NCI-H146 treated with DMSO at 0.1 percent for 48 hours (cell line): Measurements from ENCODE around the gene NSD2.
"Not testable (repeated sequence)": the region's sequence is repeated elsewhere in the genome, so short reads cannot be mapped to it uniquely, and the experiment has no call there.

Experiments
- DNase-seq: peaks from one replicate; lab custom pipeline; 2025; ENCODE audit not compliant: unreplicated experiment; lab: John Stamatoyannopoulos, UW

The NSD2 gene

DNA sequence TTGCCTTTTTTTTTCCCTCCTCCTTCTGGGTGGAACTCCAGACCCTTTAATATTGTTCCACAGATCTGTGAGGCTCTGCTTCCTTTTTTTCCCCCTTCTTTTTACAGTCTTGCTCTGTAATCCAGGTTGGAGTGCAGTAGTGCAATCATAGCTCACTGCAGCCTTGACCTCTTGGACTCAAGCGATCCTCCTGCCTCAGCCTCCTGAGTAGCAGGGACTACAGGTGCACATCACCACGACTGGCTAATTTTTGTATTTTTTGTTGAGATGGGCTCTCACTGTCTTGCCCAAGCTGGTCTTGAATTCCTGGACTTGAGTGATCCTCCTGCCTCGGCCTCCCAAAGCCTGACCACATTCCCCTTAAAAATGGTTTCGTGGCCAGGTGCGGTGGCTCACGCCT, 26.8 kb downstream of the NSD2 start:
- DNase-seq = no peak

DNA sequence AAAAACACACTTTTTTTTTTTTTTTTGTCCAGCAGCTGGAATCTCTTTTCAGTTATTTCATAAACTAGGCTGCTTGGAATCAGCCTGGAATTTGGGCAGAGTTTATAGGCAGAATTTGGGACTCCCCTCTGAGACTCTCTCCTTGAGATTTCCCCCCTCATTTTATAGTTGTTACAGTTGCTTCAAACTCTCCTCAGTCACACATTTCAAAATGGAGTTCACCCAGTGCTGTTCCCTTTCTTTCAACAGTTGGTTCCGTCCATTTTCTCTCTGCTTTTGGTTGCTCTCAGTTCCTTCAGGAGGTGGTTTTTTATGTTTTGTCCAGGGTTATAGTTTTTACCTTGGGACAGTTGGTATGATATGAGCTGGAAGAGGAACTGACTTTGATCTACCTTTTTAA, 27.5 kb downstream of the NSD2 start:
- no peak for DNase-seq

DNA sequence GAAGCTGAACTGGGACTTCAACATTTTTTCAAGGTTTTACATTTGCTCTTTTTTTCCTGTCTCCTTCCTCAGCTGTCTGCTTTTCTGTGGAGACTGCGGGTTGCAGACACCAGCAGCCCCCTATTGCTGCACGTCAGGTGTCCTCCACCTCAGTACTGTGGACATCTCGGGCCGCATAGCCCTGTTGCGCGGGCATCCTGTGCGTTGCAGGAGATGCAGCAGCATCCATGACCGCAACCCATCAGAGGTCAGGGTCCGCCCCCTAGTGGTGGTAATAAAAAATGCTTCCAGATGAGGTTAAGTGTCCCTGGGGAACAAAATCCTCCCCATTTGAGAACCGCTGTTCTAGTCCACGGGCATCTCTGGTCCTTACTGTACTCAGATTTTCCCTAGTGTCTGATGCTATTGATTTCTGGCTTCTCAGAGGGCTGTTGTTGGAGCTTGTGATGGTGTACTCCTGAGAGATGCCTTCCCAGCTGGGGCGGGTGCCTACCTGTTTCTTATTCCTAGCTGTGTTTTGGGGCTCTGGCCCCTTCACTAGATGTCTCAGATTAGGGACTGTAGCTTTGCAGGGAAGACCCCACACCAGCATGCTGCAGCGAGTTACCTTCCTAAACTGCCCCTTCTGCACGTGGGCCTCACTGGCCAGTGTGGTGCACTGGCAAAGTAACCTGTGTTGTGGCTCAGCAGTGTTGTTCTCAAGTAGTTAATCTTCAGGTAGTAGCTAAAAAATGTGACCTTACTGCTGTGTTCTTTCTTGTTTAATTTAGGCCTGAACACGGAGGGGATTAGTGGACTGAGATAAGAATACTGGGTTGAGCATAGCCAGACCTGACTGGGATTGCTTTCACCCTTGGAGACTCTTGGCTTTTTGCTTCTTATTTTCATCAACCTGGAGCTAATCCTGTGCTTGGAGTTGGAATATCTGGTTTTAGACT, 28.2 kb downstream of the NSD2 start:
- peak; percentile 45 for DNase-seq

DNA sequence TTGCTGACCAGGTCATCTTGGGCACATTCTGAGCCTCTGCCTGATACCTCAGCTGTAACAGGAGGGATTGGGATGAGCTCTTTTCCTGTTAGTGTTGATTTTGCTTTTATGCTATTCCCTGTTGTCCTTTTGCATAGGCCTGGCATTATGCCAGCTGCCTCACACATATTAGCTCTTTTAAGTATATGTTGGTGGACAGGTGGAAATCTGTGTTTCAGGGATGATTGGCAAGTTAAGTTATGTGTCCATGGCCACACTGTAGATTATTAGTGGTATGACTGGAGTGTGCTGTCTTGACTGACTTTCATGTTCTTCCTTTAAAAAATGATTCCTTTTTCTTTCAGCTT, 28.9 kb downstream of the NSD2 start:
- no peak for DNase-seq

DNA sequence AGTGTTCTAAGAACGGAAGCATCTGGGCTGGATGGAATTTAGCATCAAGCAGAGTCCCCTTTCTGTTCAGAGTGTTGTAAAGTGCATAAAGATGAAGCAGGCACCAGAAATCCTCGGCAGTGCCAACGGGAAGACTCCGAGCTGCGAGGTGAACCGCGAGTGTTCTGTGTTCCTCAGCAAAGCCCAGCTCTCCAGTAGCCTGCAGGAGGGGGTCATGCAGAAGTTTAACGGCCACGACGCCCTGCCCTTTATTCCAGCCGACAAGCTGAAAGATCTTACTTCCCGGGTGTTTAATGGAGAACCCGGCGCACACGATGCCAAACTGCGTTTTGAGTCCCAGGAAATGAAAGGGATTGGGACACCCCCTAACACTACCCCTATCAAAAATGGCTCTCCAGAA, 29.4 kb downstream of the NSD2 start:
- DNase-seq = no peak

DNA sequence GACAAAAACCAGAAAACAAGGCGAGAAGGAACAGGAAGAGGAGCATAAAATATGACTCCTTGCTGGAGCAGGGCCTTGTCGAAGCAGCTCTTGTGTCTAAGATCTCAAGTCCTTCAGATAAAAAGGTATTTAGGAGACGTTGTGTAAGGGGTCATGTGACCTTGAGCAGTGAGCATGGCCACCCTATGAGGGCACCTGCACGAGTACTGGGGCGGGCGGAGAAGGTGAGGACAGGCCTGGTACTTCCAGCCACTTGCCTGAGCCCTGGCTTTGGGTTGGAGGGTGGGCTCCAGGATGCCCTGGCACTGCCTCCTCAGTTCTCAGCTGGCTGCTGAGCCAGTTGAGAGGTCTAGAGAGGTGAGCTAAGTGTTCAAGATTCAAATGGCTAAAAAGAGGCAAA, 29.9 kb downstream of the NSD2 start:
- DNase-seq = no peak

DNA sequence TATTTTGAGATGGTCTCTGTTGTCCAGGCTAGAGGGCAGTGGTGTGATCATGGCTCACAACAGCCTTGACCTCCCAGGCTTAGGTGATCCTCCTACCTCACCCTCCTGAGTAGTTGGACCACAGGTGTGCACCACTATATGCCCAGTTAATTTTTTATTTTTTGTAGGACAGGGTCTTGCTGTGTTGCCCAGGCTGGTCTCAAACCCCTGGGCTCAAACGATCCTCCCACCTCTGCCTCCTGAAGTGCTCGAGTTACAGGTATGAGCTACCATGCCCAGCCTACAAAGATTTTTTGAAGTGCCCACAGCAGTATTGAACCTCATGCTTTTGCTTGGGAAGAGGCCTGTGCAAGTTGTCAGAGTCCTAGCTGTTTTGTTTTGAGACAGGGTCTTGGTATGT, 31.1 kb downstream of the NSD2 start:
- DNase-seq = no peak

DNA sequence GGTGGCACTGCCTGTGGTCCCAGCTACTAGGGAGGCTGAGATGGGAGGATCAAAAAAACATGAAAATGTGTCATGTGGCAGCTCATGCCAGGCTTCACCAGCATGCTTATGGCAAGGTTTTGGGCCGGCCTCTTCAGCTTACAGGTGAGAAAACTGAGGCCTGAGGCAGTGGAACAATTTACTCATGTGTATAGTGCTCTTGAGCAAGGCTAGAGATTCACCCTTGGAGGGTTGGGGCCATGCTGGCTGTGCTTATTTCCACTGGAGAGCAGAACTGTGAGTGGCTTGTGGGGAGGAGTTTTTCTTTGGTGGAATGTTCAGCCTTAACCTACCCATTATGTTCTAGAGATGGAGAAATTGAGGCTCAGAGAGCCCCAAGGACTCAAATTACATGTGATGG, 31.8 kb downstream of the NSD2 start:
- DNase-seq = no peak

DNA sequence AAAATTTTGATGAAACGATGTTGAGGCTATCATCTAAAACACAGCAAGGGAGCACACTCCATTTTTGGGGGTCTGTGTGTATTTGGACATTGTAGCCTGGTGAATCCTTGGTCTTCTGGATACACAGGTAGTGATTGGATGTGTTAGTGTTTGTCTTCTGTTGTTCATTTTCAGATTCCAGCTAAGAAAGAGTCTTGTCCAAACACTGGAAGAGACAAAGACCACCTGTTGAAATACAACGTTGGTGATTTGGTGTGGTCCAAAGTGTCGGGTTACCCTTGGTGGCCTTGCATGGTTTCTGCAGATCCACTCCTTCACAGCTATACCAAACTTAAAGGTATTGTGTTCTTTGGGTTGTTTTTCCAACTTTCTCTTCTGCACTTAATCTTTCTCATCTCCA, 32.8 kb downstream of the NSD2 start:
- no peak for DNase-seq

DNA sequence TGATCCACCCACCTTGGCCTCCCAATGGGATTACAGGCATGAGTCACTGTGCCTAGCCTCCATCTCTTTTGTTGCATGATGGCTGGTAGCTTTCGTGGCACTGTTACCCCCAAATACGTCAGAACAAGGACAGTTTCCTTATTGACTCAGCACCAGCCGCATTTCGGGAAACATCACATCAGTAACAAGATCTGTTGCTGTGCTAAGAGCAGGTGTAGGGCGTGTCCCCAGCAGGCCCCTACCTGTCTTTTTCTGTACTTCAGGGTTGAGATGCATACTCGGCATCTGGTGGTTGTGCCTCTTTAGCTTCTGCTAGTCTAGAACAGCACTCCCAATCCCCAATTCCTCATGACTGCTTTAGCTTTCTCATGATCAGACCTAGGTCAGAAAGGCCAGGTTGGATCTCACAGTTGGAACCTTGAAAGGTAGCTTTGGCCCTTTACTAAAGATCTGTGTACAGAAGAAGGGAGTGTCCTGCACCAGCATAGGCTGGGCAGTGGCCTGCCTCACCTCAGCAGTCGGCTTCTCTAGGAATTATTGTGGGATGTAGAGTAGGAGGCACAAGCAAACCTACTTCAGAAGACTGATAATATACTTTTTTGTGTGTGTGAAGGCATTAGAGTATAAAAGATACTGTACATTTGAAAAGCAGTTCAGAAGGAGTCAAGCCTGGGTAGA, 36.8 kb downstream of the NSD2 start:
- DNase-seq = no peak

DNA sequence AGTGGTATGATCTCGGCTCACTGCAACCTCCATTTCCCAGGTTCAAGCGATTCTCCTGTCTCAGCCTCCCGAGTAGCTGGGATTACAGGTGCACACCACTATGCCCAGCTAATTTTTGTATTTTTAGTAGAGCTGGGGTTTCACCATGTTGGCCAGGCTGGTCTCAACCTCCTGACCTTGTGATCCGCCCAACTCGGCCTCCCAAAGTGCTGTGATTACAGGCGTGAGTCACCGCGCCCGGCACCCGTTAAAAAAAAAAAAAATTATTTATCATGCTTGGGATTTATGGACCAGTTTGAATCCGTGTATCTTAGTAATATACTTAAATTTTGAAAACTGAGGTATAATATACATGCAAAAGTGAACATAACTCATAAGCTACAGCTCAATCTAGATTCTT, 38.5 kb downstream of the NSD2 start:
- DNase-seq = not testable (repeated sequence)

DNA sequence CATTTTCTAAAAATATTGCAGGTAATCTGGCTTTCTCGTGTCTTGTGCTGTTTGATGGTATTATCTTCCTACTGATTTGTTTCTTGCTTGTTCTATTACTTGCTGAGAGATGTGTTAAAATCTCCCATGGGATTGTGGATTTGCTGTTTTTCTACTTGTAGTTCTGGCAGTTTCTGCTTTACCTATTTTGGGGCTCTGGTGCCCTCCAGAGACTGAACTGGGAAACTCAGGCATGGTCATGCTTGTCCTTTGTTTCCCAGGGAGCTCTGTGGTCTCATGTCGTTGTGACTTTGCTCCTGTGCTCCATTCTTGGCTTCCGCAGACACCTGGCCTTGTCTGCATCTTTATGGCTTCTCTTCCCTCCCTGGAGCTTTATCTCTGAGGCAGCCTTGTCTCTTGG, 39.5 kb downstream of the NSD2 start:
- DNase-seq = no peak

DNA sequence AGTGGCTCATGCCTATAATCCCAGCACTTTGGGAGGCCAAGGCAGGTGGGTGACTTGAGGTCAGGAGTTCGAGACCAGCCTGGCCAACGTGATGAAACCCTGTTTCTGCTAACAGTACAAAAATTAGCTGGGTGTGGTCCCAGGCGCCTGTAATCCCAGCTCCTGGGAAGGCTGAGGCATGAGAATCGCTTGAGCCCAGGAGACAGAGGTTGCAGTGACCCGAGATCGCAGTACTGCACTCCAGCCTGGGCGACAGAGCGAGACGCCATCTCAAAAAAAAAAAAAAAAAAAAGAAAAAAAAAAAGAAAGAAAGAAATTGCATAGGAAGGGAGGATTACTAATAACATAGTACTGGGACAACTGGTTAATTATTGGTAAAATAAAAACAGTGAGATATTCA, 40.1 kb downstream of the NSD2 start:
- DNase-seq = not testable (repeated sequence)

DNA sequence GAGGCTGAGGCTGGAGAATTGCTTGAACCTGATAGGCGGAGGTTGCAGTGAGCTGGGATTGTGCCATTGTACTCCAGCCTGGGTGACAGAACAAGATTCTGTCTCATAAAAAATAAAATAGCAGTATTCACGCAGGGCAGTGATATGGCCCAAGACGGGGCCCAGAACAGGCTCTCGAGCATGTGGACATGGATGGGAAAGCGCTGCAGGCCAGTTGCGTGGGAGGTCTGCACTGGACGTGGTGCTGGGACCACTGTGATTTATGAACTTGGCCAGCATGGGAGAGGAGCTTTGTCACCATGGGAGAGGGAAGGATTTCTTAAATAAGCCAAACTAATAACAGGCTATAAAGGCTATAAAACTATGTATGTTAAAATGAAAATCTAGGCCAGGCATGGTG, 51.6 kb downstream of the NSD2 start:
- DNase-seq = no peak

DNA sequence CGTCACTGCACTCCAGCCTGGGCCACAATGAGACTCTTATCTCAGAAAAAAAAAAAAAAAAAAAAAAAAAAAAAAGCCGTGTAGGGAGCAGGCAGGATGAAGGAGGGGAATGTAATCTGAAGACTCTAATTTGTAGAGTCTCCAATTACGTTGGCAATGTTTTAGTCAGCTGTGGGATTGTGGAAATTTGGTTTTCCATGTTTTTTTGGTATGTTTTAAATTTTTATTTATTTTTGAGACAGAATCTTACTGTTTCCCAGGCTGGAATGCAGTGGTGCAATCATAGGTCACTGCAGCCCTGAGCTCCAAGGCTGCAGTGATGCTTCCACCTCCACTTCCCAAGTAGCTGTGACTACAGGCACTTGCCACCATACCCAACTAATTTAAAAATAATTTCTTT, 56.5 kb downstream of the NSD2 start:
- no peak for DNase-seq

DNA sequence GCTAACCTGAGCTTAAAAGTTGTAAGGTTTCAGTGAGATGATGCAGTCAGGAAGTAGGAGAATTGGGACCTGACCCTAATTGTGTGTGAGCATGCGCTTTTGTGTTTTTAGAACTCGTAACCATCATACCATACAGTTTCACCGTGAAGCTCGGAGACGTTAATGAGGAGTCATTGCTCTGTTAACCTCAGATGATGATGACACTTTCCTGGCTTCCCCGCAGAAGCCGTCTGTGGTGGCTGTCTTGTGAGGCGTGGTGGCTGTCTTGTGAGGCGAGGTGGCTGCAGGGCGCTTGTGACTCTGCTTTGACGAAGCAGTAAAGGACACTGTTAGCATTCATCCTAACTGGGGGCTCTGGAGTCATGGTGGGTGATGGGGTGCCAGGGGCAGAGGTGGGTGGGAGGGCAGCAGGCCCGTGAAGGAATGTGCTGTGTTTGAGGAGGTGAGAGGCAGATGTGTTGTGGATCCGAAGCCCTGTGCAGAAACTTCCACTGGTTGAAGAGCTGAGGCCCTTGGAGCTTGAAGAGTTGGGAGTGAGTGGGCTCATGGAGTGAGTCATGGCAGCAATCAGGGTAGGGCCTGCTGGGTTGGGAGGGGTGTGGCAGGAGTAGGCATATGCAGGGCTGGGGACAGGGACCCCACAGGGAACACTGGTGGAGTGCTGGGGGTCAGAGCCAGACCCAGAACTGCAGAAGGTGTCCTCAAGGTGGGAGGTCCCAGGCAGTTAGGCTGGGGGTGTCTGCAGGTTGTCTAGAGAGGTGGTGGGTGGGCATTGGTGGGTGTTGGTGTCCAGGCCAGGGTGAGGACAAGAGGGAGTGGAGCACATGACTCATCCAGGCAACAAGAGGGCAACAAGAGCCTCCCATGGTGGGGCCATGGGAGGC, 57.4 kb downstream of the NSD2 start:
- no peak for DNase-seq

DNA sequence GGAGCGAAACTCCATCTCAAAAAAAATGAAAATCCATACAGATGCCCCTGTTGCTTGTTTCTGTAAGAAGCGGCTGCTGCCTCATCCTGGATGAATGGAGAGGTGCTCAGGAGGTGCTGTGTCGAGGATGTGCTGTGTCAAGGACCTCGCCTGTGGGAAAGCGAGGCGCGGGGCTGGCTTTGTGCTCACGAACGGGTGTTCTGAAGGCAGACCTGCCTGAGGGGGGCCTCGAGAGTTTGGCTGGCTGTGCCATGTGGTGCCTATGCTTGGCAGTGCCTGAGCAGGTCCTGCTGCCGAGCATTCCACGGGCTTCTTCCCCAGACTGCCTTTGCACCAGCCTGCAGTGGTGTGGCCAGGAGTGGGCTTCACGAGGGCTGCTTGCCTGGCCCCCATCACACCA, 61.5 kb downstream of the NSD2 start:
- no peak for DNase-seq

DNA sequence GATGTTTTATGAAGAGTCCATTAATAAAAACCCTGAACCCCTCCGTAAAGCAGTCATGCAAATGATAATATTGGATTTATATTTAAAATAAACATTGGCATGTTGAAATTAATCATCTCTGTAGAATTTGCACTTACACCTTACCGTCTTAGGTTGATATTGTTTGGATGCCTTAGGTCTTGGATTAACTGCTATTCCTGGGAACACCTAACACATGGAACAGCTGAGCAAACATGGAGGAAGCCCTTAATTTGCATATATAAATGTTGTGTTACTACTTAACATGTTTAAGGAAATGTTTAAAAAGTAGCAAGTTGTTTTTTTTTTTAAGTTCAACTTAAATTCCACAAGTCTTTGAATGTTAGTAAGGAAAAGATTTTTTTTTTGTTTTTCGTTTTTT, 62.5 kb downstream of the NSD2 start:
- DNase-seq = no peak

DNA sequence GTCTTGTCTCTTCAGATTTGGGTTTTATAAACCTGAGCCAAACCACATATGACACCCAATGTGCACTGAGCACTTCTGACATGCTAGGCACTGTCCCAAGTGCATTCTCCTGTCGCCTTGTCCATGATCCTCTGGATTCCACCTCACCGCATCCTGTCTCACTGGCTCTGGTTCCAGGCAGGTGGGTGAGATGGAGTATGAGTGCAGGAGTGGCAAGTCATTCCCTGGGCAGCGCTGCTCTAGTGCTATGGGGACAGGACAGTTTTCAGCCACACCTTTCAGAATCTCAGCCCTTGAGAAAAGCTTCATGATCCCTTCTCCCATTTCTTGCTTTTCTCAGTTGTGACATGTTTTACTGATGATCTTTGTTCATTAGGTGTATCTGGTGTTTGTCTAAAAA, 66.4 kb downstream of the NSD2 start:
- no peak for DNase-seq

DNA sequence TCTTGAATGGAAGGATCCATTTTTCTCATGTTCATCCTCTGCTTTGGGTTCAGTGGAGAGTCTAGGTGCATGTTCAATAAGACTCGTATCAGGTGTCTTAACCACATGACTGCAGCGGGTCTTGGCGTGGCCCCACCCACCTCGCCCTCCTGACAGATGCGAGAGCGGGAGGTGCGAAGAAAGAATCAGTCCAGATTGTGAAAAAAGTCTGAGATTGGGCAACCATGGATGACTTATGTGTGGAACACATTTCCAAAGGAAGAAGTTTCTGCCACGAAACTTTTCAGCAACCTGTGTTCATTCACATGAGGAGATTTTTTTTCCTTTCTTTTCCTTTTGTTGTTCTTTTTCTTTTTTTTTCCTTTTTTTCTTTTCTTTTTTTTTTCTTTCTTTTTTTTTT, 66.8 kb downstream of the NSD2 start:
- no peak for DNase-seq

DNA sequence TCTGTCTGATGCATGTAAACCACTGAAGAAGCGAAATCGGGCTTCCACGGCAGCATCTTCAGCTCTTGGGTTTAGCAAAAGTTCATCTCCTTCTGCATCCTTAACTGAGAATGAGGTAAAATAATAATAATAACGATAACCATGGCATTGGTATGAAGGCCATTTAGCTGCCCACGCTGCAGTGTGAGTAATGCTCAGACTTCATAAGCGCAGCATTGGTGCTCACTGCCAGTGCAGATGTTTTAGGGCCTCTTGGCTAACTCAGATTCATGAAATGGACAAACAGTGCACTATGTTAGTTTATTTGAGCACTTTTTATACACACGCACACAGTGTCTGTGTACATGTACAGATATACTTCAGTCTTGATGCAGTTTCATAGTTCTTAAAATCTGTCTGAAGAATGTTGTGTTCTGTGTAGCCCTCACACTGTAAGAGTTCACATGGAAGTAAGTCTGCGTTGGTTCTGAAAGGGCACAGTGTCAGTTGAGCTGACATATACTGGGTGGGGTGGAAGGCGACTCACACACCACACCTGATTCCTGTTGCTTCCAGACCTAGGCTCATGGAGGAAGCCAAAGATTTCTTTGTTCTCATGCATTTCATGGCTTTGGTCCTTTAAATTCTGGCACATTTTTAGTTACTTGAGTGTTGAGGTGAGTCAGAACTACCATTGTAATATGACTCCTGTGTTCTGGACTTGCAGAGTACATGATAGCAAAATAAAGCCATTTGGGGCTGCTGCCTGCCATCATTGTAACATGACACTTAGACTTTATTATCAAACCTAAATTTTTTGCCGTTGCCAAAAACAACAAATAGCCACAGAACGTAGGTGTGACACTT, 68.7 kb downstream of the NSD2 start:
- DNase-seq = no peak
